Stimulated activated CD8-positive, alpha-beta memory T cell treated with anti-CD3 and anti-CD28 coated beads, Interleukin-7, amount 100 ng/mL, for 48 hours (primary cell): ENCODE measurements around the gene DLGAP4.
"Not testable (repeated sequence)": the region's sequence is repeated elsewhere in the genome, so short reads cannot be mapped to it uniquely, and the experiment has no call there.

Source experiments
- DNase-seq, 2 donors: peaks; one replicate each; pipeline ENCODE4 v3.0.0-alpha.2; 2020; ENCODE audit warnings: low read depth in 1 of 2; ENCODE audit errors: extremely low read depth in 1 of 2

DLGAP4 gene

GRCh38 chr20:36547186-36548005 is 241.3 kb downstream of the DLGAP4 start:
- DNase-seq = no peak

- no peak for DNase-seq
These were observed 241.8 kb downstream of the DLGAP4 start for GRCh38 chr20:36548006-36548315.

- no peak for DNase-seq
These were observed 242.8 kb downstream of the DLGAP4 start for GRCh38 chr20:36548704-36549627.

GRCh38 chr20:36549628-36549941 is 243.4 kb downstream of the DLGAP4 start:
- DNase-seq = no peak

GRCh38 chr20:36549942-36550789 is 244.0 kb downstream of the DLGAP4 start:
- no peak for DNase-seq

- no peak for DNase-seq
These were observed 244.7 kb downstream of the DLGAP4 start for GRCh38 chr20:36550790-36551299.

- no peak for DNase-seq
These were observed 249.1 kb downstream of the DLGAP4 start for GRCh38 chr20:36555248-36555647.

- no peak for DNase-seq
These were observed 256.6 kb downstream of the DLGAP4 start for GRCh38 chr20:36562724-36563123.

- no peak for DNase-seq
These were observed 257.2 kb downstream of the DLGAP4 start for GRCh38 chr20:36563374-36563773.

GRCh38 chr20:36564078-36564725 is 258.1 kb downstream of the DLGAP4 start:
- DNase-seq = not testable (repeated sequence)

GRCh38 chr20:36564726-36565121 is 258.6 kb downstream of the DLGAP4 start:
- not testable (repeated sequence) for DNase-seq

GRCh38 chr20:36565520-36565919 is 259.4 kb downstream of the DLGAP4 start:
- no peak for DNase-seq

- DNase-seq = no peak
These were observed 263.8 kb downstream of the DLGAP4 start for GRCh38 chr20:36569847-36570429.

- no peak for DNase-seq
These were observed 265.7 kb downstream of the DLGAP4 start for GRCh38 chr20:36571564-36572504.

- DNase-seq = peak in 1 of 2 donors; percentile 78
These were observed 266.6 kb downstream of the DLGAP4 start for GRCh38 chr20:36572701-36573102.

GRCh38 chr20:36573103-36573797 is 267.1 kb downstream of the DLGAP4 start, which contains the start of gene TGIF2:
TSS of gene TGIF2 (plus strand) at chr20:36573597. CDS start at chr20:36578775, 5,178 bp downstream.
- peak; percentile 81 to 92 for DNase-seq

- no peak for DNase-seq
These were observed 267.7 kb downstream of the DLGAP4 start for GRCh38 chr20:36573798-36574365.
